Measurements from ENCODE around the gene LCA5L. TPM values are rescaled to one million over a fixed set of nuclear protein-coding genes. Genes with fewer than 3 reads are reported as not detected.

The LCA5L gene
- total RNA-seq: 100 to 1,000 TPM in 1 of 2 donors, 10 to 100 TPM in 1; 61.9 to 103 TPM
- polyA plus RNA-seq (ENCODE audit: insufficient read depth, low read depth, low replicate concordance): 88.0 TPM
- long read RNA-seq, donor 1: 0 reads
- long read RNA-seq, donor 2: 0 reads

DNA sequence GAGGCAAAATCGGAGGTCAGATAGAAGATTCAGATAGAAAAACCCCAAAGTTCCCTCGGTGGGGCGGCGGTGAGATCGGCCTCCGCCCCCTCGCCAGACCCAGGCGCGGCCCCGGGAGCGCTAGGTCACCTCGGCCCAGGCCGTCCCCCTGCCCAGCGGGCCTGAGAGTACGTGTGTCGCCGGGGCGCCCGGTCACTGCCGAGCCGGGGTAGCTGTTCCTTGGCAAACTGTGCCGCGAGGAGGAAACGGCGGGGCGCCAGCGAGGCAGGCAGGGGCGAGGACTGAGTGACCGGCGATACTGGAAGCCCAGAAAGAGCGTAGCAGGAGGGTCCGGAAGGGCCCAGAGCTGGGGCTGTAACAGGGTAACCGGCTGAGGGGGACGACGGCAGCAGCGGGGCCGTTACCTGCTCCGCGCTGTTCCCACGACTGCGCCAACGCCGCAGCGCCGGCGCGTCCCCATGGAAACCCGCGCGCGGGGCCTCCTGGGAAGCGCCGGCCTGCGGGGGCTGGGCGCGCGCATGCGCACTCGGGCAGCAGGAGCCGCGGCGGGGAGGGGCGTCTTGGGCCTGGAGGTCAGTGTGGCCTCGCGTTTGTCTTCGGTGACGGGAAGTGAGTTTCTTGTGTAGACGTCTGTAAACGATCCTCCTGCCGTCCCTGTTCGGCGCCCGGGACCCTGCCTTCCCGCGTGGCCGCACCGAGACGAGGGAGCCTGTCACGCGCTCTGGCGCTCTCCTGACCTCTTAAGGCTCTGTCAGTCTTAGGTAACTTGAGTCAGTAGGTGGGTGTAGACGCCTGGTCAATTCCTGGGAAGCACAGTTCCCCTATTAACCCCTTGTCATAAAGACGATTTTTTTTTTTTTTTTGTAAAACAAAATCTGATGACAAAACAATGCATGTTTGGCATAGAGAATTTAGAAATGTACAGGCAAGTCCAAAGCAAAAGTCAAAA is at the start of gene LCA5L:
LCA5L (minus strand) TSS at position 458 of the 949 bp plus-strand sequence. CDS start 17,285 bp downstream, outside the sequence.
- intact Hi-C loops (cut with DNase I; ENCODE audit: low total_unique reads): no loop called here
- H3K36me3 ChIP-seq (ENCODE audit: low read depth, missing control alignments): no peaks in the 10 kb centered on the region
- peak; percentile 88 for DNase-seq
- 0 to 1% methylated on average over 47 to 74 of the region's 83 CpGs for WGBS, 2 donors
- TF ChIP-seq, protein P1, sequence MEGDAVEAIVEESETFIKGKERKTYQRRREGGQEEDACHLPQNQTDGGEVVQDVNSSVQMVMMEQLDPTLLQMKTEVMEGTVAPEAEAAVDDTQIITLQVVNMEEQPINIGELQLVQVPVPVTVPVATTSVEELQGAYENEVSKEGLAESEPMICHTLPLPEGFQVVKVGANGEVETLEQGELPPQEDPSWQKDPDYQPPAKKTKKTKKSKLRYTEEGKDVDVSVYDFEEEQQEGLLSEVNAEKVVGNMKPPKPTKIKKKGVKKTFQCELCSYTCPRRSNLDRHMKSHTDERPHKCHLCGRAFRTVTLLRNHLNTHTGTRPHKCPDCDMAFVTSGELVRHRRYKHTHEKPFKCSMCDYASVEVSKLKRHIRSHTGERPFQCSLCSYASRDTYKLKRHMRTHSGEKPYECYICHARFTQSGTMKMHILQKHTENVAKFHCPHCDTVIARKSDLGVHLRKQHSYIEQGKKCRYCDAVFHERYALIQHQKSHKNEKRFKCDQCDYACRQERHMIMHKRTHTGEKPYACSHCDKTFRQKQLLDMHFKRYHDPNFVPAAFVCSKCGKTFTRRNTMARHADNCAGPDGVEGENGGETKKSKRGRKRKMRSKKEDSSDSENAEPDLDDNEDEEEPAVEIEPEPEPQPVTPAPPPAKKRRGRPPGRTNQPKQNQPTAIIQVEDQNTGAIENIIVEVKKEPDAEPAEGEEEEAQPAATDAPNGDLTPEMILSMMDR (IDR thresholded peaks at IDR 0.05): peak in 1 of 3 experiments; percentile 29
- peak; percentile 56 for TF ChIP-seq POLR2A (IDR thresholded peaks at IDR 0.05)
- peak within 1 kb of the TSS; percentile 82 to 85 for H3K4me3 ChIP-seq
- no peaks in the 10 kb centered on the region for H3K4me1 ChIP-seq
- H3K27me3 ChIP-seq: no peaks in the 10 kb centered on the region
- peak within 1 kb of the TSS; percentile 73 to 92 for H3K27ac ChIP-seq
- H3K9me3 ChIP-seq: no peaks in the 10 kb centered on the region

DNA sequence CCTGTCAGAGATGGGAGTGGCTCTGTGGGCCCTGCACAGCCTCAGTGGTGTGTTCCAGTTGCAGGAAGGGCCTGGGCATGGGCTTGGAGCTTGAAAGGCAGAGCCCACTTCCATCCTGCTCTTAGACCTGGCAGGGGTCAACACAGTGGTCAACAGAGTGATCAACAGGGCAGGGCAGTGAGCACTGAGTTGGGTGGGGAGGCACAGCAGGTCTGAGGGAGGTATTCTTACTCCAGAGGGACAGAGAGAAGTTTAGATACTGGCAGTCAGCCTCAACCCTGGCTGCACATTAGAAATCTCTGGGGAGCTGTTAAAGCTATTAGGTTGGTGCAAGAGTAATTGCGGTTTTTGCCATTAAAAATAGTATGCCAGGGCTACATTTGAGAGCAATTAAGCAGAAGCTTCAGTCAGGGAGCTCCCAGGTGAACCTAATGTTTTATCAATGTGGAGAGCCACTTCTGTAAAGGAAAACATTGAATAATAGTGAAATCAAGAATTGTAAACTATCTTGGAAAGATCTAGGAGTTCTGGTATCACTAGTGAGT is 43.9 kb upstream of the LCA5L start:
- Histone ChIP-seq H3K27ac (no peak overlapping the region), H3K27me3 (no peaks in the 10 kb centered on the region), H3K4me3 (no peak overlapping the region), H3K4me1 (no peaks in the 10 kb centered on the region), H3K9me3 (no peaks in the 10 kb centered on the region), H3K36me3 (ENCODE audit: low read depth, missing control alignments) (no peaks in the 10 kb centered on the region)
- 71 to 89% methylated on average over 1 of the region's 1 CpG for WGBS, 2 donors
- DNase-seq: no peak
- no peak for TF ChIP-seq POLR2A (IDR thresholded peaks at IDR 0.05)
- TF ChIP-seq, protein P1 (IDR thresholded peaks at IDR 0.05): no peak
- intact Hi-C loops (cut with DNase I; ENCODE audit: low total_unique reads): no loop called here

DNA sequence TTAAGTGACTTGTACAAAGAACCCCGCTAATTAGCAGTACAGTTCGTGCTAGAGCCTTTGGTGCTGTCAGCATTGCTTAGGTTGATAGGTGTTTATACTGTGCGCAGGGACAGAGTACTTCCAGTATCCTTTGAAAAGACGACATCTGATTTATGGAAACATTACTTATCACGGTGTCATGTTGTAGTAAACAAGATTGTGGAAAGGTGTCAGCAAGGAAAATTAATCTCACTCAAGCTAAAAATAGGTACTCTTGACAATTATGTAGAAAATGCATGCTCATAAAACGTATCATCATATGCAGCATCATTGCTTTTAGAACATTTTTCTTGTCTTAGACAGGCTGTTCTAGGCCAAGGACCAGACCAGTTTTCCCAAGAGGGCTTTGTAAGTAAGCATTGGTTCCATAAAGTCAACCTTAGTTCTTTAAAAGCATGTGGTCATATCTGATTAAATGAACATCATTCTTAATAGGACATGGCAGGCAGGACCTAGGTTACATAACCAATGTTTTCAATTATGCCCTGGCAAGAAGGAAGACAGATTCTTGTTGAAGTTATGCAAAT is 39.2 kb upstream of the LCA5L start:
- no peak for TF ChIP-seq POLR2A (IDR thresholded peaks at IDR 0.05)
- TF ChIP-seq, protein P1 (IDR thresholded peaks at IDR 0.05): no peak
- Histone ChIP-seq H3K4me3 (no peak overlapping the region), H3K9me3 (no peaks in the 10 kb centered on the region), H3K4me1 (no peaks in the 10 kb centered on the region), H3K36me3 (ENCODE audit: low read depth, missing control alignments) (no peaks in the 10 kb centered on the region), H3K27me3 (no peaks in the 10 kb centered on the region), H3K27ac (no peak overlapping the region)
- no peak for DNase-seq
- WGBS, 2 donors: 77 to 90% methylated on average over 6 of the region's 6 CpGs
- intact Hi-C loops (cut with DNase I; ENCODE audit: low total_unique reads): no loop called here

DNA sequence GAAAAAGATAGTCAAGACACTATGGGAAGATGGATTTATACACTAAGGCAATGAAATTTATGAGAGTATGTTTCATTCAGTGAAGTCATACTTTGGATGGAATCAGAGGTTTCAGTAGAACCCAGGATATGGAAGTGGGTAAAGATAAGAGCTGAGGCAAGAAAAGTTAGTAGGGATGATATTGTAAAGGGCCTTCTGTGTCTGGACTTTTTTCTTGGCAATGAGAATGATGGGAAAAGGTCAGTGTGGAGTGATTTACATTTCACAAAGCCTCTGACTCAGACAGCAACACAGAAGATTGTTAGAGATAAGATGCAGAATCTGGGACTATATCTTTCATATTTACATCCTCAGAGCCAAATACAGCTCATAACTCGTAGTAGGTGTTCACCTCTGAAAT is 38.3 kb upstream of the LCA5L start:
- intact Hi-C loops (cut with DNase I; ENCODE audit: low total_unique reads): no loop called here
- DNase-seq: no peak
- H3K27me3 ChIP-seq: no peaks in the 10 kb centered on the region
- 68 to 93% methylated on average over 1 of the region's 1 CpG for WGBS, 2 donors
- no peaks in the 10 kb centered on the region for H3K4me1 ChIP-seq
- no peak overlapping the region for H3K4me3 ChIP-seq
- no peaks in the 10 kb centered on the region for H3K36me3 ChIP-seq (ENCODE audit: low read depth, missing control alignments)
- TF ChIP-seq POLR2A (IDR thresholded peaks at IDR 0.05): no peak
- TF ChIP-seq, protein P1 (IDR thresholded peaks at IDR 0.05): no peak
- H3K9me3 ChIP-seq: no peaks in the 10 kb centered on the region
- no peak overlapping the region for H3K27ac ChIP-seq

Measured in testis (tissue), 5 donors.